ENCODE results near the gene ALG13.
A peak's percentile ranks its signal among the peaks of the same experiment; 100 is the strongest.

Gene ALG13

DNA sequence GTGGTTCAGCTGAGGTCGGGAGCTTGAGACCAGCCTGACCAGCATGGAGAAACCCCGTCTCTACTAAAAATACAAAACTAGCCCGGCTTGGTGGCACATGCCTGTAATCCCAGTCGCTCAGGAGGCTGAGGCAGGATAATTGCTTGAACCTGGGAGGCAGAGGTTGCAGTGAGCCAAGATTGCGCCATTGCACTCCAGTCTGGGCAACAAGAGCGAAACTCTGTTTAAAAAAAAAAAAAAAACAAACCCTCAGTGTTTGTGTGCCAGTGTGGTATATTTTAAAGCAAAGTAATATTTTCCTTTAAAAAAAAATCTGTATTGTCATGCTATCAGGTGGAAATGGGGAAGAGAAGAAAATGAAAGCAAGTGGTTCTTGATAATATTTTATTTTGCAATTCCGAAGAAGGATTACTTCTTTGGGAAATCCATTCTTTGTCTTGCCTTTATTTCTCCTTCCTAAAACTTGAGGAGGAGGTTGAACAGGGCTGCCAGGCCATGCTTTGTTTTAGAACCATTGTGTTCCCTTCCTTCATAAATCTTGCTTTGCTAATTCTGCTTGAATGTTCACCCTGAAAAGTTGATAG, 14.4 kb downstream of the ALG13 start:
- Histone ChIP-seq H3K27ac (replicated peaks) (no peak overlapping the region), H3K27me3 (ENCODE audit: insufficient read depth, poor library complexity, severe bottlenecking) (no peaks in the 10 kb centered on the region), H3K4me3 (replicated peaks; ENCODE audit: insufficient read depth, low read length) (no peak overlapping the region)
- TF ChIP-seq SPI1 (IDR thresholded peaks at IDR 0.05; ENCODE audit: borderline replicate concordance, low read depth) (no peak), CTCF (IDR thresholded peaks at IDR 0.05; ENCODE audit: insufficient read depth, low read length) (no peak), POLR2AphosphoS5 (IDR thresholded peaks at IDR 0.05; ENCODE audit: low read depth) (no peak), GABPA (IDR thresholded peaks at IDR 0.05; ENCODE audit: low read depth) (no peak)
- TF ChIP-seq, protein P1, sequence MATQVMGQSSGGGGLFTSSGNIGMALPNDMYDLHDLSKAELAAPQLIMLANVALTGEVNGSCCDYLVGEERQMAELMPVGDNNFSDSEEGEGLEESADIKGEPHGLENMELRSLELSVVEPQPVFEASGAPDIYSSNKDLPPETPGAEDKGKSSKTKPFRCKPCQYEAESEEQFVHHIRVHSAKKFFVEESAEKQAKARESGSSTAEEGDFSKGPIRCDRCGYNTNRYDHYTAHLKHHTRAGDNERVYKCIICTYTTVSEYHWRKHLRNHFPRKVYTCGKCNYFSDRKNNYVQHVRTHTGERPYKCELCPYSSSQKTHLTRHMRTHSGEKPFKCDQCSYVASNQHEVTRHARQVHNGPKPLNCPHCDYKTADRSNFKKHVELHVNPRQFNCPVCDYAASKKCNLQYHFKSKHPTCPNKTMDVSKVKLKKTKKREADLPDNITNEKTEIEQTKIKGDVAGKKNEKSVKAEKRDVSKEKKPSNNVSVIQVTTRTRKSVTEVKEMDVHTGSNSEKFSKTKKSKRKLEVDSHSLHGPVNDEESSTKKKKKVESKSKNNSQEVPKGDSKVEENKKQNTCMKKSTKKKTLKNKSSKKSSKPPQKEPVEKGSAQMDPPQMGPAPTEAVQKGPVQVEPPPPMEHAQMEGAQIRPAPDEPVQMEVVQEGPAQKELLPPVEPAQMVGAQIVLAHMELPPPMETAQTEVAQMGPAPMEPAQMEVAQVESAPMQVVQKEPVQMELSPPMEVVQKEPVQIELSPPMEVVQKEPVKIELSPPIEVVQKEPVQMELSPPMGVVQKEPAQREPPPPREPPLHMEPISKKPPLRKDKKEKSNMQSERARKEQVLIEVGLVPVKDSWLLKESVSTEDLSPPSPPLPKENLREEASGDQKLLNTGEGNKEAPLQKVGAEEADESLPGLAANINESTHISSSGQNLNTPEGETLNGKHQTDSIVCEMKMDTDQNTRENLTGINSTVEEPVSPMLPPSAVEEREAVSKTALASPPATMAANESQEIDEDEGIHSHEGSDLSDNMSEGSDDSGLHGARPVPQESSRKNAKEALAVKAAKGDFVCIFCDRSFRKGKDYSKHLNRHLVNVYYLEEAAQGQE (IDR thresholded peaks at IDR 0.05; ENCODE audit: insufficient replicate concordance, low read depth), result no peak
- no peak for DNase-seq (ENCODE audit: low read depth in 1 of 2, low spot score in 1 of 2)

- Histone ChIP-seq H3K4me3 (replicated peaks; ENCODE audit: insufficient read depth, low read length) (no peak overlapping the region), H3K27ac (replicated peaks) (no peak overlapping the region), H3K27me3 (ENCODE audit: insufficient read depth, poor library complexity, severe bottlenecking) (no peaks in the 10 kb centered on the region)
- TF ChIP-seq POLR2AphosphoS5 (IDR thresholded peaks at IDR 0.05; ENCODE audit: low read depth) (no peak), CTCF (IDR thresholded peaks at IDR 0.05; ENCODE audit: insufficient read depth, low read length) (no peak), GABPA (IDR thresholded peaks at IDR 0.05; ENCODE audit: low read depth) (no peak), SPI1 (IDR thresholded peaks at IDR 0.05; ENCODE audit: borderline replicate concordance, low read depth) (no peak)
- TF ChIP-seq, protein P1 (IDR thresholded peaks at IDR 0.05; ENCODE audit: insufficient replicate concordance, low read depth), result no peak
- DNase-seq (ENCODE audit: low read depth in 1 of 2, low spot score in 1 of 2), result peak in 1 of 2 experiments; percentile 6
Observed at GRCh38 chrX:111719426-111720210, 38.6 kb downstream of the ALG13 start.

DNA sequence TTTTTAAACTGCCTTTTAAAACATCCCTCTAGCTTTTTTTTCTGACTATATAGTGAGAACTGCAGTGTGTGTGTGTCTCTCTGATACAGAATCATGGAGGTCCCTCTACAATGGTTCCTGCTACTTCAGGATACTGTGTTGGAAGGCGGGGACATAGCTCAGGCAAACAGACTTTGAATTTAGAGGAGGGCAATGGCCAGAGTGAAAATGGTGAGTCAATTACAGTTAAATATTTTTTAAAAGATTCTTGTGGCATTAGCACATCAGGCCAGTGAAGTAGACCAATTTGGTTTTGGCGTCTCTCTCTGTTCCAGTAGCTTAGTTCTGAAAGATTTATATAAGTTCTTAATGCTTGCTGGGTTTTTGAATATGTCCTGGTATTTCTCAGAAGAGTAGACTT, 47.1 kb downstream of the ALG13 start:
- Histone ChIP-seq H3K4me3 (replicated peaks; ENCODE audit: insufficient read depth, low read length) (no peak overlapping the region), H3K27me3 (ENCODE audit: insufficient read depth, poor library complexity, severe bottlenecking) (no peaks in the 10 kb centered on the region), H3K27ac (replicated peaks) (no peak overlapping the region)
- no peak for DNase-seq (ENCODE audit: low read depth in 1 of 2, low spot score in 1 of 2)
- TF ChIP-seq SPI1 (IDR thresholded peaks at IDR 0.05; ENCODE audit: borderline replicate concordance, low read depth) (no peak), POLR2AphosphoS5 (IDR thresholded peaks at IDR 0.05; ENCODE audit: low read depth) (no peak), GABPA (IDR thresholded peaks at IDR 0.05; ENCODE audit: low read depth) (no peak), CTCF (IDR thresholded peaks at IDR 0.05; ENCODE audit: insufficient read depth, low read length) (no peak)
- TF ChIP-seq, protein P1 (IDR thresholded peaks at IDR 0.05; ENCODE audit: insufficient replicate concordance, low read depth), result no peak

Data from HL-60 (cell line).